ENCODE data around the gene ZKSCAN3.

ZKSCAN3 gene

GRCh38 chr6:28371280-28371679, 21.5 kb downstream of the ZKSCAN3 start:
- H2BK15ac ChIP-seq (replicated peaks; ENCODE audit: low read depth), result no peak overlapping the region
- no peaks in the 10 kb centered on the region for H3K79me2 ChIP-seq (ENCODE audit: control insufficient read depth, insufficient read depth, low read length)
- no peak overlapping the region for H3K4me3 ChIP-seq (ENCODE audit: low read length)
- H3K56ac ChIP-seq (ENCODE audit: low read length), result no peak overlapping the region
- no peak overlapping the region for H3K9ac ChIP-seq (ENCODE audit: low read length)
- H3K4me2 ChIP-seq (ENCODE audit: low read length), result no peak overlapping the region
- no peak overlapping the region for H4K5ac ChIP-seq (ENCODE audit: low read length)
- no peaks in the 10 kb centered on the region for H3K4me1 ChIP-seq (ENCODE audit: control insufficient read depth, low read depth, low read length)
- H3K36me3 ChIP-seq (ENCODE audit: control insufficient read depth, insufficient read depth, low read length), result no peaks in the 10 kb centered on the region
- no peak overlapping the region for H3K4ac ChIP-seq (ENCODE audit: low read depth, low read length)
- H3K79me1 ChIP-seq (ENCODE audit: low read length), result no peaks in the 10 kb centered on the region
- no peak overlapping the region for H3K27ac ChIP-seq (ENCODE audit: low read depth, low read length)
- H2BK5ac ChIP-seq (ENCODE audit: low read length), result no peak overlapping the region
- WGBS (ENCODE audit: extremely low coverage, insufficient coverage, low lambda C conversion rate), result no CpG with 5 or more reads among the region's 1 CpG
- DNase-seq, result no peak
- H2AK5ac ChIP-seq (ENCODE audit: low read length), result no peak overlapping the region
- H3K18ac ChIP-seq (ENCODE audit: low read length), result no peak overlapping the region
- H4K8ac ChIP-seq (ENCODE audit: low read depth, low read length), result no peak overlapping the region
- H3K27me3 ChIP-seq (ENCODE audit: insufficient read depth, low read length, poor library complexity), result no peaks in the 10 kb centered on the region
- no peak overlapping the region for H2BK120ac ChIP-seq (ENCODE audit: low read depth, low read length)
- H3K23ac ChIP-seq (ENCODE audit: low read length), result no peak overlapping the region

GRCh38 chr6:28371706-28372451, 22.1 kb downstream of the ZKSCAN3 start:
- H2BK15ac ChIP-seq (replicated peaks; ENCODE audit: low read depth), result no peak overlapping the region
- no peak overlapping the region for H3K4me3 ChIP-seq (ENCODE audit: low read length)
- H3K4ac ChIP-seq (ENCODE audit: low read depth, low read length), result no peak overlapping the region
- H3K23ac ChIP-seq (ENCODE audit: low read length), result no peak overlapping the region
- no peak overlapping the region for H3K9ac ChIP-seq (ENCODE audit: low read length)
- H4K8ac ChIP-seq (ENCODE audit: low read depth, low read length), result no peak overlapping the region
- no peak overlapping the region for H3K56ac ChIP-seq (ENCODE audit: low read length)
- no peak for DNase-seq
- no peak overlapping the region for H3K4me2 ChIP-seq (ENCODE audit: low read length)
- H2BK5ac ChIP-seq (ENCODE audit: low read length), result no peak overlapping the region
- H3K79me1 ChIP-seq (ENCODE audit: low read length), result no peaks in the 10 kb centered on the region
- no peak overlapping the region for H3K27ac ChIP-seq (ENCODE audit: low read depth, low read length)
- H2AK5ac ChIP-seq (ENCODE audit: low read length), result no peak overlapping the region
- no peaks in the 10 kb centered on the region for H3K4me1 ChIP-seq (ENCODE audit: control insufficient read depth, low read depth, low read length)
- H3K36me3 ChIP-seq (ENCODE audit: control insufficient read depth, insufficient read depth, low read length), result no peaks in the 10 kb centered on the region
- H3K27me3 ChIP-seq (ENCODE audit: insufficient read depth, low read length, poor library complexity), result no peaks in the 10 kb centered on the region
- no CpG with 5 or more reads among the region's 9 CpGs for WGBS (ENCODE audit: extremely low coverage, insufficient coverage, low lambda C conversion rate)
- no peak overlapping the region for H2BK120ac ChIP-seq (ENCODE audit: low read depth, low read length)
- H3K79me2 ChIP-seq (ENCODE audit: control insufficient read depth, insufficient read depth, low read length), result no peaks in the 10 kb centered on the region
- no peak overlapping the region for H3K18ac ChIP-seq (ENCODE audit: low read length)
- H4K5ac ChIP-seq (ENCODE audit: low read length), result no peak overlapping the region

GRCh38 chr6:28373925-28374324, 24.2 kb downstream of the ZKSCAN3 start:
- no CpG with 5 or more reads among the region's 1 CpG for WGBS (ENCODE audit: extremely low coverage, insufficient coverage, low lambda C conversion rate)
- Histone ChIP-seq H3K79me1 (ENCODE audit: low read length) (no peaks in the 10 kb centered on the region), H3K56ac (ENCODE audit: low read length) (no peak overlapping the region), H3K18ac (ENCODE audit: low read length) (no peak overlapping the region), H3K9ac (ENCODE audit: low read length) (no peak overlapping the region), H2BK120ac (ENCODE audit: low read depth, low read length) (no peak overlapping the region), H3K4ac (ENCODE audit: low read depth, low read length) (no peak overlapping the region), H2BK5ac (ENCODE audit: low read length) (no peak overlapping the region), H4K8ac (ENCODE audit: low read depth, low read length) (no peak overlapping the region), H4K5ac (ENCODE audit: low read length) (no peak overlapping the region), H3K79me2 (ENCODE audit: control insufficient read depth, insufficient read depth, low read length) (no peaks in the 10 kb centered on the region), H3K27ac (ENCODE audit: low read depth, low read length) (no peak overlapping the region), H3K23ac (ENCODE audit: low read length) (no peak overlapping the region), H3K4me2 (ENCODE audit: low read length) (no peak overlapping the region), H3K4me3 (ENCODE audit: low read length) (no peak overlapping the region), H2BK15ac (replicated peaks; ENCODE audit: low read depth) (no peak overlapping the region), H2AK5ac (ENCODE audit: low read length) (no peak overlapping the region), H3K27me3 (ENCODE audit: insufficient read depth, low read length, poor library complexity) (no peaks in the 10 kb centered on the region), H3K36me3 (ENCODE audit: control insufficient read depth, insufficient read depth, low read length) (no peaks in the 10 kb centered on the region), H3K4me1 (ENCODE audit: control insufficient read depth, low read depth, low read length) (no peaks in the 10 kb centered on the region)
- no peak for DNase-seq

- H3K56ac ChIP-seq (ENCODE audit: low read length), result no peak overlapping the region
- peaks cover 5% of the 10 kb centered on the region for H3K79me1 ChIP-seq (ENCODE audit: low read length)
- no peaks in the 10 kb centered on the region for H3K27me3 ChIP-seq (ENCODE audit: insufficient read depth, low read length, poor library complexity)
- H3K36me3 ChIP-seq (ENCODE audit: control insufficient read depth, insufficient read depth, low read length), result peaks cover 4% of the 10 kb centered on the region
- H3K79me2 ChIP-seq (ENCODE audit: control insufficient read depth, insufficient read depth, low read length), result peaks cover 3% of the 10 kb centered on the region
- H3K4me3 ChIP-seq (ENCODE audit: low read length), result no peak overlapping the region
- H3K27ac ChIP-seq (ENCODE audit: low read depth, low read length), result no peak overlapping the region
- no peaks in the 10 kb centered on the region for H3K4me1 ChIP-seq (ENCODE audit: control insufficient read depth, low read depth, low read length)
- H2AK5ac ChIP-seq (ENCODE audit: low read length), result no peak overlapping the region
- WGBS (ENCODE audit: extremely low coverage, insufficient coverage, low lambda C conversion rate), result no CpG with 5 or more reads among the region's 1 CpG
- H4K5ac ChIP-seq (ENCODE audit: low read length), result no peak overlapping the region
- no peak overlapping the region for H3K4me2 ChIP-seq (ENCODE audit: low read length)
- no peak overlapping the region for H3K4ac ChIP-seq (ENCODE audit: low read depth, low read length)
- no peak overlapping the region for H4K8ac ChIP-seq (ENCODE audit: low read depth, low read length)
- no peak overlapping the region for H2BK5ac ChIP-seq (ENCODE audit: low read length)
- DNase-seq, result no peak
- no peak overlapping the region for H3K9ac ChIP-seq (ENCODE audit: low read length)
- H3K23ac ChIP-seq (ENCODE audit: low read length), result no peak overlapping the region
- no peak overlapping the region for H2BK120ac ChIP-seq (ENCODE audit: low read depth, low read length)
- H3K18ac ChIP-seq (ENCODE audit: low read length), result no peak overlapping the region
- H2BK15ac ChIP-seq (replicated peaks; ENCODE audit: low read depth), result no peak overlapping the region
Measured at GRCh38 chr6:28377879-28378278, 28.1 kb downstream of the ZKSCAN3 start.

GRCh38 chr6:28378644-28379043, 28.9 kb downstream of the ZKSCAN3 start:
- H3K79me2 ChIP-seq (ENCODE audit: control insufficient read depth, insufficient read depth, low read length), result peaks cover 3% of the 10 kb centered on the region
- H2BK15ac ChIP-seq (replicated peaks; ENCODE audit: low read depth), result no peak overlapping the region
- H3K18ac ChIP-seq (ENCODE audit: low read length), result no peak overlapping the region
- H3K23ac ChIP-seq (ENCODE audit: low read length), result no peak overlapping the region
- no peak overlapping the region for H3K56ac ChIP-seq (ENCODE audit: low read length)
- H3K4ac ChIP-seq (ENCODE audit: low read depth, low read length), result no peak overlapping the region
- H3K27me3 ChIP-seq (ENCODE audit: insufficient read depth, low read length, poor library complexity), result no peaks in the 10 kb centered on the region
- no peak for DNase-seq
- no peak overlapping the region for H3K4me2 ChIP-seq (ENCODE audit: low read length)
- no peak overlapping the region for H3K27ac ChIP-seq (ENCODE audit: low read depth, low read length)
- H2BK5ac ChIP-seq (ENCODE audit: low read length), result no peak overlapping the region
- no peak overlapping the region for H2AK5ac ChIP-seq (ENCODE audit: low read length)
- no peak overlapping the region for H3K9ac ChIP-seq (ENCODE audit: low read length)
- H3K79me1 ChIP-seq (ENCODE audit: low read length), result peaks cover 5% of the 10 kb centered on the region
- no peak overlapping the region for H4K8ac ChIP-seq (ENCODE audit: low read depth, low read length)
- H4K5ac ChIP-seq (ENCODE audit: low read length), result no peak overlapping the region
- H3K36me3 ChIP-seq (ENCODE audit: control insufficient read depth, insufficient read depth, low read length), result peaks cover 4% of the 10 kb centered on the region
- H3K4me1 ChIP-seq (ENCODE audit: control insufficient read depth, low read depth, low read length), result no peaks in the 10 kb centered on the region
- no peak overlapping the region for H3K4me3 ChIP-seq (ENCODE audit: low read length)
- no peak overlapping the region for H2BK120ac ChIP-seq (ENCODE audit: low read depth, low read length)

- Histone ChIP-seq H4K5ac (ENCODE audit: low read length) (no peak overlapping the region), H3K27ac (ENCODE audit: low read depth, low read length) (no peak overlapping the region), H3K56ac (ENCODE audit: low read length) (no peak overlapping the region), H3K79me1 (ENCODE audit: low read length) (peaks cover 5% of the 10 kb centered on the region), H2BK15ac (replicated peaks; ENCODE audit: low read depth) (no peak overlapping the region), H3K9ac (ENCODE audit: low read length) (no peak overlapping the region), H2AK5ac (ENCODE audit: low read length) (no peak overlapping the region), H3K4me3 (ENCODE audit: low read length) (no peak overlapping the region), H3K79me2 (ENCODE audit: control insufficient read depth, insufficient read depth, low read length) (peaks cover 3% of the 10 kb centered on the region), H3K4me1 (ENCODE audit: control insufficient read depth, low read depth, low read length) (no peaks in the 10 kb centered on the region), H4K8ac (ENCODE audit: low read depth, low read length) (no peak overlapping the region), H3K4me2 (ENCODE audit: low read length) (no peak overlapping the region), H3K18ac (ENCODE audit: low read length) (no peak overlapping the region), H3K27me3 (ENCODE audit: insufficient read depth, low read length, poor library complexity) (no peaks in the 10 kb centered on the region), H3K23ac (ENCODE audit: low read length) (no peak overlapping the region), H2BK120ac (ENCODE audit: low read depth, low read length) (no peak overlapping the region), H2BK5ac (ENCODE audit: low read length) (no peak overlapping the region), H3K36me3 (ENCODE audit: control insufficient read depth, insufficient read depth, low read length) (peaks cover 4% of the 10 kb centered on the region), H3K4ac (ENCODE audit: low read depth, low read length) (no peak overlapping the region)
- WGBS (ENCODE audit: extremely low coverage, insufficient coverage, low lambda C conversion rate), result no CpG with 5 or more reads among the region's 2 CpGs
- no peak for DNase-seq
Measured at GRCh38 chr6:28380381-28380780, 30.6 kb downstream of the ZKSCAN3 start.
